Ishikawa (cell line): ENCODE results near the gene LINC01488.

ENCODE experiments used
- CREB1 ChIP-seq: IDR thresholded peaks from 2 replicates; pipeline ENCODE4 v1.6.1; 2012; ENCODE audit warnings: low read depth
- EGR1 ChIP-seq: IDR thresholded peaks from 2 replicates; pipeline ENCODE4 v1.6.1; 2012
- EP300 ChIP-seq: IDR thresholded peaks from 2 replicates; pipeline ENCODE4 v1.6.1; 2012; ENCODE audit warnings: borderline replicate concordance
- FOXM1 ChIP-seq: IDR thresholded peaks from 2 replicates; pipeline ENCODE4 v1.6.1; 2012; ENCODE audit warnings: low read depth, borderline replicate concordance
- MAX ChIP-seq: IDR thresholded peaks from 2 replicates; pipeline ENCODE4 v1.6.1; 2012
- RAD21 ChIP-seq: IDR thresholded peaks from 2 replicates; pipeline ENCODE4 v1.6.1; 2012; ENCODE audit warnings: low read depth
- REST ChIP-seq: IDR thresholded peaks from 2 replicates; pipeline ENCODE4 v1.6.1; 2012; ENCODE audit warnings: low read depth, mild to moderate bottlenecking
- TAF1 ChIP-seq: IDR thresholded peaks from 2 replicates; pipeline ENCODE4 v1.6.1; 2012; ENCODE audit warnings: low read depth, mild to moderate bottlenecking
- TEAD4 ChIP-seq: IDR thresholded peaks from 2 replicates; pipeline ENCODE4 v1.6.1; 2012
- USF1 ChIP-seq: IDR thresholded peaks from 2 replicates; pipeline ENCODE4 v1.6.1; 2012
- YY1 ChIP-seq: IDR thresholded peaks from 2 replicates; pipeline ENCODE4 v1.6.1; 2012; ENCODE audit warnings: low read depth

GRCh38 chr11:69509846-69510390 is 28.5 kb downstream of the LINC01488 start:
- TF ChIP-seq MAX (no peak), TAF1 (no peak), REST (no peak), FOXM1 (no peak), CREB1 (no peak), EP300 (no peak), EGR1 (no peak), TEAD4 (no peak), RAD21 (no peak), YY1 (no peak), USF1 (no peak)
